ENCODE results near the gene ADAT1.

Gene ADAT1

GRCh38 chr16:75622761-75623605, at the start of gene ADAT1:
ADAT1 (minus strand) TSS chr16:75623281; CDS start chr16:75620799, 2,482 bp downstream.
- peaks cover 54% of the 10 kb centered on the region for H3K36me3 Mint-ChIP-seq (ENCODE audit: low read depth)
- no peaks in the 10 kb centered on the region for H3K27me3 Mint-ChIP-seq (ENCODE audit: low read depth, poor library complexity)
- peak; percentile 97 for DNase-seq
- peaks cover 25% of the 10 kb centered on the region for H3K4me1 Mint-ChIP-seq
- H3K9me3 Mint-ChIP-seq: no peaks in the 10 kb centered on the region
- peak within 1 kb of the TSS; percentile 99 for H3K27ac Mint-ChIP-seq
- no peak for TF ChIP-seq CTCF (IDR thresholded peaks at IDR 0.05)
- peak within 1 kb of the TSS; percentile 97 for H3K4me3 Mint-ChIP-seq

GRCh38 chr16:75667503-75667902, 44.4 kb upstream of the ADAT1 start:
- peaks cover 10% of the 10 kb centered on the region for H3K4me1 Mint-ChIP-seq
- H3K4me3 Mint-ChIP-seq: no peak overlapping the region
- no peak overlapping the region for H3K27ac Mint-ChIP-seq
- H3K27me3 Mint-ChIP-seq (ENCODE audit: low read depth, poor library complexity): no peaks in the 10 kb centered on the region
- no peak for TF ChIP-seq CTCF (IDR thresholded peaks at IDR 0.05)
- no peak for DNase-seq
- peaks cover 12% of the 10 kb centered on the region for H3K9me3 Mint-ChIP-seq
- peaks cover 13% of the 10 kb centered on the region for H3K36me3 Mint-ChIP-seq (ENCODE audit: low read depth)

GRCh38 chr16:75660726-75661302, 37.7 kb upstream of the ADAT1 start:
- Mint-ChIP-seq H3K27ac (no peak overlapping the region), H3K9me3 (peaks cover 12% of the 10 kb centered on the region), H3K36me3 (ENCODE audit: low read depth) (peaks cover 39% of the 10 kb centered on the region), H3K4me3 (no peak overlapping the region), H3K4me1 (no peaks in the 10 kb centered on the region), H3K27me3 (ENCODE audit: low read depth, poor library complexity) (no peaks in the 10 kb centered on the region)
- DNase-seq: no peak
- no peak for TF ChIP-seq CTCF (IDR thresholded peaks at IDR 0.05)

GRCh38 chr16:75660321-75660720, 37.2 kb upstream of the ADAT1 start:
- peaks cover 43% of the 10 kb centered on the region for H3K36me3 Mint-ChIP-seq (ENCODE audit: low read depth)
- H3K27me3 Mint-ChIP-seq (ENCODE audit: low read depth, poor library complexity): no peaks in the 10 kb centered on the region
- no peak overlapping the region for H3K4me3 Mint-ChIP-seq
- H3K9me3 Mint-ChIP-seq: peaks cover 12% of the 10 kb centered on the region
- H3K27ac Mint-ChIP-seq: no peak overlapping the region
- no peak for DNase-seq
- no peaks in the 10 kb centered on the region for H3K4me1 Mint-ChIP-seq
- TF ChIP-seq CTCF (IDR thresholded peaks at IDR 0.05): no peak

- H3K27me3 Mint-ChIP-seq (ENCODE audit: low read depth, poor library complexity): no peaks in the 10 kb centered on the region
- TF ChIP-seq CTCF (IDR thresholded peaks at IDR 0.05): no peak
- H3K9me3 Mint-ChIP-seq: no peaks in the 10 kb centered on the region
- H3K36me3 Mint-ChIP-seq (ENCODE audit: low read depth): peaks cover 49% of the 10 kb centered on the region
- H3K4me1 Mint-ChIP-seq: no peaks in the 10 kb centered on the region
- DNase-seq: no peak
- no peak overlapping the region for H3K4me3 Mint-ChIP-seq
- no peak overlapping the region for H3K27ac Mint-ChIP-seq
Measured at GRCh38 chr16:75658175-75658574, 35.1 kb upstream of the ADAT1 start.
